RWPE2 (cell line): ENCODE results near the gene SFRP4.

Experiments
- ATAC-seq: fragments of 200-7000 bp; cut with Tn5 transposase; 3 replicates; pipeline ENCODE4 v1.9.1; 2021; ENCODE audit warnings: low read depth
- DNase-seq: peaks from one replicate; pipeline ENCODE4 v3.0.0-alpha.2; 2020; ENCODE audit warnings: low spot score
- H3K27ac ChIP-seq: fragments of 450-650 bp; 2 replicates; pipeline ENCODE4 v1.5.1; 2017; ENCODE audit warnings: mild to moderate bottlenecking; ENCODE audit not compliant: poor library complexity, severe bottlenecking
- H3K27me3 ChIP-seq: fragments of 250-450 bp; sonication (Bioruptor Pico); 2 replicates; pipeline ENCODE4 v1.5.1; 2021; ENCODE audit warnings: mild to moderate bottlenecking, moderate library complexity; ENCODE audit not compliant: insufficient read depth, poor library complexity, severe bottlenecking
- H3K36me3 ChIP-seq: fragments of 250-450 bp; sonication (Bioruptor Pico); 2 replicates; pipeline ENCODE4 v1.5.1; 2020; ENCODE audit warnings: low read depth, mild to moderate bottlenecking, moderate library complexity
- H3K4me1 ChIP-seq: fragments of 250-450 bp; sonication (Bioruptor Pico); 2 replicates; pipeline ENCODE4 v1.5.1; 2021; ENCODE audit warnings: mild to moderate bottlenecking, moderate library complexity; ENCODE audit not compliant: insufficient read depth, poor library complexity, severe bottlenecking
- H3K4me3 ChIP-seq: fragments of 250-450 bp; sonication (Bioruptor Pico); 2 replicates; pipeline ENCODE4 v1.5.1; 2021; ENCODE audit warnings: mild to moderate bottlenecking, moderate library complexity; ENCODE audit not compliant: severe bottlenecking
- H3K9me3 ChIP-seq: fragments of 250-450 bp; sonication (Bioruptor Pico); 2 replicates; pipeline ENCODE4 v1.5.1; 2021; ENCODE audit warnings: mild to moderate bottlenecking, moderate library complexity; ENCODE audit not compliant: severe bottlenecking
- CTCF ChIP-seq: fragments of 450-650 bp; IDR thresholded peaks from one replicate; pipeline ENCODE4 v1.5.1; 2017; ENCODE audit warnings: mild to moderate bottlenecking, moderate library complexity; ENCODE audit not compliant: poor library complexity, severe bottlenecking

The SFRP4 gene

GRCh38 chr7:37947138-37947940 lies 30.7 kb upstream of the SFRP4 start:
- Histone ChIP-seq H3K27ac (no peak overlapping the region), H3K27me3 (no peaks in the 10 kb centered on the region), H3K36me3 (no peaks in the 10 kb centered on the region), H3K9me3 (no peaks in the 10 kb centered on the region), H3K4me3 (no peak overlapping the region), H3K4me1 (no peaks in the 10 kb centered on the region)
- no peak for TF ChIP-seq CTCF
- DNase-seq (no peak), ATAC-seq (no peak)

GRCh38 chr7:37945336-37945735 lies 28.7 kb upstream of the SFRP4 start:
- no peaks in the 10 kb centered on the region for H3K36me3 ChIP-seq

GRCh38 chr7:37944737-37945054 lies 28.1 kb upstream of the SFRP4 start:
- DNase-seq (no peak), ATAC-seq (no peak)
- no peaks in the 10 kb centered on the region for H3K27me3 ChIP-seq
- H3K4me3 ChIP-seq, result no peak overlapping the region
- H3K36me3 ChIP-seq, result no peaks in the 10 kb centered on the region
- TF ChIP-seq CTCF, result no peak
- no peak overlapping the region for H3K27ac ChIP-seq
- no peaks in the 10 kb centered on the region for H3K9me3 ChIP-seq
- H3K4me1 ChIP-seq, result no peaks in the 10 kb centered on the region

More at GRCh38 chr7:37945336-37945735, 28.7 kb upstream of the SFRP4 start:
- no peaks in the 10 kb centered on the region for H3K9me3 ChIP-seq
- H3K4me3 ChIP-seq, result no peak overlapping the region
- no peaks in the 10 kb centered on the region for H3K4me1 ChIP-seq
- TF ChIP-seq CTCF, result no peak
- no peak overlapping the region for H3K27ac ChIP-seq
- H3K27me3 ChIP-seq, result no peaks in the 10 kb centered on the region
- no peak for DNase-seq
- no peak for ATAC-seq

GRCh38 chr7:37943905-37944736 lies 27.5 kb upstream of the SFRP4 start:
- Histone ChIP-seq H3K4me3 (no peak overlapping the region), H3K9me3 (no peaks in the 10 kb centered on the region), H3K36me3 (no peaks in the 10 kb centered on the region), H3K27ac (no peak overlapping the region), H3K27me3 (no peaks in the 10 kb centered on the region), H3K4me1 (no peaks in the 10 kb centered on the region)
- no peak for DNase-seq
- ATAC-seq, result no peak
- TF ChIP-seq CTCF, result no peak
